ENCODE results near the gene L3MBTL1.

DNA sequence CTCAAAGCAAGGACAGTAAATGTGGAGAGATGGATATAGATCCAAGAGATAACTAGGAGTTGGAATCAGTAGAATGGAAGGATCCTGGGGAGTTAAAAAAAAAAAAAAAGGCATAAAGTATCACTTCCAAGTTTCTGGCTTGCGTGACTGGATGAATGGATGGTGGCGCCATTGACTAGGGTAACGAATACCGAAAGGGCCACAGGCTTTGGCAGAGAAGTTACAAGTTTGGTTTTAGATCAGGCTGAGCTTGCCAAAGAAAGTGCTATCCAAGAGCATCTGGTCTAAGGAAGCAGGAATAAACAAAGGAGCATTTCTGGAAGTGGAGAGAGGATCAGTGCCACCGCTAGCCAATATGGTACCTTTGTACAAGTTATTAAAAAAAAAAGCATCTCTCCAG lies 17.5 kb downstream of the L3MBTL1 start:
- TF ChIP-seq, protein P1, sequence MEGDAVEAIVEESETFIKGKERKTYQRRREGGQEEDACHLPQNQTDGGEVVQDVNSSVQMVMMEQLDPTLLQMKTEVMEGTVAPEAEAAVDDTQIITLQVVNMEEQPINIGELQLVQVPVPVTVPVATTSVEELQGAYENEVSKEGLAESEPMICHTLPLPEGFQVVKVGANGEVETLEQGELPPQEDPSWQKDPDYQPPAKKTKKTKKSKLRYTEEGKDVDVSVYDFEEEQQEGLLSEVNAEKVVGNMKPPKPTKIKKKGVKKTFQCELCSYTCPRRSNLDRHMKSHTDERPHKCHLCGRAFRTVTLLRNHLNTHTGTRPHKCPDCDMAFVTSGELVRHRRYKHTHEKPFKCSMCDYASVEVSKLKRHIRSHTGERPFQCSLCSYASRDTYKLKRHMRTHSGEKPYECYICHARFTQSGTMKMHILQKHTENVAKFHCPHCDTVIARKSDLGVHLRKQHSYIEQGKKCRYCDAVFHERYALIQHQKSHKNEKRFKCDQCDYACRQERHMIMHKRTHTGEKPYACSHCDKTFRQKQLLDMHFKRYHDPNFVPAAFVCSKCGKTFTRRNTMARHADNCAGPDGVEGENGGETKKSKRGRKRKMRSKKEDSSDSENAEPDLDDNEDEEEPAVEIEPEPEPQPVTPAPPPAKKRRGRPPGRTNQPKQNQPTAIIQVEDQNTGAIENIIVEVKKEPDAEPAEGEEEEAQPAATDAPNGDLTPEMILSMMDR (IDR thresholded peaks at IDR 0.05), result no peak
- TF ChIP-seq POLR2A (IDR thresholded peaks at IDR 0.05), result no peak

Data from right lobe of liver (tissue), 4 donors.